ENCODE data around the gene ZNF112. TPM values are rescaled to one million over a fixed set of nuclear protein-coding genes. Genes with fewer than 3 reads are reported as not detected.

Gene ZNF112
- total and polyA plus RNA-seq, 12 donors = 1.0 to 12.8 (median 5.4) TPM

GRCh38 chr19:44371815-44372480 lies 15.5 kb upstream of the ZNF112 start:
- TF ChIP-seq POLR2A (IDR thresholded peaks at IDR 0.05) = no peak
- TF ChIP-seq, protein P1, sequence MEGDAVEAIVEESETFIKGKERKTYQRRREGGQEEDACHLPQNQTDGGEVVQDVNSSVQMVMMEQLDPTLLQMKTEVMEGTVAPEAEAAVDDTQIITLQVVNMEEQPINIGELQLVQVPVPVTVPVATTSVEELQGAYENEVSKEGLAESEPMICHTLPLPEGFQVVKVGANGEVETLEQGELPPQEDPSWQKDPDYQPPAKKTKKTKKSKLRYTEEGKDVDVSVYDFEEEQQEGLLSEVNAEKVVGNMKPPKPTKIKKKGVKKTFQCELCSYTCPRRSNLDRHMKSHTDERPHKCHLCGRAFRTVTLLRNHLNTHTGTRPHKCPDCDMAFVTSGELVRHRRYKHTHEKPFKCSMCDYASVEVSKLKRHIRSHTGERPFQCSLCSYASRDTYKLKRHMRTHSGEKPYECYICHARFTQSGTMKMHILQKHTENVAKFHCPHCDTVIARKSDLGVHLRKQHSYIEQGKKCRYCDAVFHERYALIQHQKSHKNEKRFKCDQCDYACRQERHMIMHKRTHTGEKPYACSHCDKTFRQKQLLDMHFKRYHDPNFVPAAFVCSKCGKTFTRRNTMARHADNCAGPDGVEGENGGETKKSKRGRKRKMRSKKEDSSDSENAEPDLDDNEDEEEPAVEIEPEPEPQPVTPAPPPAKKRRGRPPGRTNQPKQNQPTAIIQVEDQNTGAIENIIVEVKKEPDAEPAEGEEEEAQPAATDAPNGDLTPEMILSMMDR (IDR thresholded peaks at IDR 0.05) = no peak
- H3K4me1 ChIP-seq (replicated peaks in 1 of 2) = no peaks in the 10 kb centered on the region
- intact Hi-C loops (cut with DNase I) = no loop called here
- no peak overlapping the region for H3K4me3 ChIP-seq
- H3K27ac ChIP-seq = no peak overlapping the region
- DNase-seq = no peak
- peaks cover 0 to 8% (median 5%) of the 10 kb centered on the region in 3 donors for H3K9me3 ChIP-seq (replicated peaks in 1 of 3)
- no peaks in the 10 kb centered on the region for H3K36me3 ChIP-seq (replicated peaks in 1 of 2)
- no peaks in the 10 kb centered on the region for H3K27me3 ChIP-seq
- 53 to 64% (median 59%) methylated on average over 15 to 20 of the region's 20 CpGs for WGBS, 4 donors

- Histone ChIP-seq H3K27me3 (no peaks in the 10 kb centered on the region), H3K4me1 (replicated peaks in 1 of 2) (no peaks in the 10 kb centered on the region), H3K9me3 (replicated peaks in 1 of 3) (no peaks in the 10 kb centered on the region), H3K4me3 (no peak overlapping the region), H3K36me3 (replicated peaks in 1 of 2) (no peaks in the 10 kb centered on the region), H3K27ac (no peak overlapping the region)
- intact Hi-C loops (cut with DNase I) = no loop called here
- DNase-seq = no peak
- TF ChIP-seq POLR2A (IDR thresholded peaks at IDR 0.05) = no peak
- TF ChIP-seq, protein P1 (IDR thresholded peaks at IDR 0.05) = no peak
- 52 to 76% (median 71%) methylated on average over 16 to 17 of the region's 17 CpGs for WGBS, 4 donors
Measured at GRCh38 chr19:44367024-44367423, 10.5 kb upstream of the ZNF112 start.

DNA sequence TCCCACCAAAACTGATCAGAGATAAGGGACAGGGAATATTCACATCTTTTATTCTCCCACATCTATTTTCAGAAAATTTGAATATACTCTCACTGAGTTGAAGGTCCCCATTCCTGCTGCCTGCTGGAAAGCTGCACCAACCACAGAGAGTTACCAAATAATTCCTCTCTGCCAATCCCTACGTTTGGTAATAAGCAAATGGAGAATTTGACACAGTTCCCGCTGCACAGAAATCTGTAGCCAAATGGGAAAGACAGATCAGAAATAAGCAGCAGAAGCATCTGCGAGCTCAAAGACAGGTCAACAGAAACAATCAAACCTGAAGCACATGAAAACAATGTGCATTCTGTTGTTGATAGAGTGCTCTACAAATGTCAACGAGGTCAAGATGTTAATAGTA lies 9.9 kb downstream of the ZNF112 start:
- H3K4me1 ChIP-seq (replicated peaks in 1 of 2) = no peaks in the 10 kb centered on the region
- H3K27me3 ChIP-seq = no peaks in the 10 kb centered on the region
- TF ChIP-seq, protein P1 (IDR thresholded peaks at IDR 0.05) = no peak
- no peak for TF ChIP-seq POLR2A (IDR thresholded peaks at IDR 0.05)
- WGBS, 4 donors = 90 to 92% (median 91%) methylated on average over 4 of the region's 4 CpGs
- DNase-seq = no peak
- no peak overlapping the region for H3K4me3 ChIP-seq
- H3K36me3 ChIP-seq (replicated peaks in 1 of 2) = no peaks in the 10 kb centered on the region
- intact Hi-C loops (cut with DNase I) = no loop called here
- H3K9me3 ChIP-seq (replicated peaks in 1 of 3) = peaks cover 0 to 14% (median 9%) of the 10 kb centered on the region in 3 donors
- H3K27ac ChIP-seq = no peak overlapping the region

GRCh38 chr19:44345959-44346358 lies 10.5 kb downstream of the ZNF112 start:
- Histone ChIP-seq H3K9me3 (replicated peaks in 1 of 3) (peaks cover 0 to 14% (median 5%) of the 10 kb centered on the region in 3 donors), H3K4me3 (no peak overlapping the region), H3K4me1 (replicated peaks in 1 of 2) (no peaks in the 10 kb centered on the region), H3K27ac (no peak overlapping the region), H3K27me3 (no peaks in the 10 kb centered on the region), H3K36me3 (replicated peaks in 1 of 2) (no peaks in the 10 kb centered on the region)
- TF ChIP-seq, protein P1 (IDR thresholded peaks at IDR 0.05) = no peak
- TF ChIP-seq POLR2A (IDR thresholded peaks at IDR 0.05) = no peak
- intact Hi-C loops (cut with DNase I) = no loop called here
- WGBS, 4 donors = 89 to 97% (median 92%) methylated on average over 4 of the region's 4 CpGs
- no peak for DNase-seq
